22Rv1 (cell line): Measurements from ENCODE around the gene MED6.

Source experiments
- H3K27ac ChIP-seq: fragments of 450-650 bp; 2 replicates; pipeline ENCODE4 v1.5.1; 2017
- ZFX ChIP-seq: fragments of 450-650 bp; IDR thresholded peaks from 2 replicates; pipeline ENCODE4 v1.6.1; 2017; ENCODE audit warnings: antibody characterized with exemption, borderline replicate concordance
- TF ChIP-seq, protein P1 (sequence below): fragments of 450-650 bp; IDR thresholded peaks from 2 replicates; pipeline ENCODE4 v1.5.1; 2017; ENCODE audit warnings: mild to moderate bottlenecking

Gene MED6

DNA sequence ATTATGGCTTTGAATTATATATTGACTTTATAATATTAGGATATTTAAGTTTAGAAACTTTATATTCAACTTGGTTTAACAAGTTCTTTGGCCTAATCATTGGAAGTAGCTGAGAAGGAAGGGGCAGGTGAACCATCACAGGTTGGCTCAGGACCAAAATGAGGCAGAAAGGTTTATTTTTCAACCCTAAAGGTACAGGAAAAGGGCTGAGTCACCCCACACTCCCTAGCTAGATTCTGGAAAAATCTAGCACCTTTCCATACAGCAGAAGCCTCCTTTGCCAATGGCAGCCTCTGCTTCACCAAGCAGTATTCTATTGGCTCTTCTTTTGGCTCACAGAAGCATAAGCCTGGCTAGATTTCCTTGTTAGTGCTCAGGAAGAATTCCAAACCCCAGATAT, 19.3 kb upstream of the MED6 start:
- no peak overlapping the region for H3K27ac ChIP-seq
- TF ChIP-seq ZFX = no peak
- TF ChIP-seq, protein P1, sequence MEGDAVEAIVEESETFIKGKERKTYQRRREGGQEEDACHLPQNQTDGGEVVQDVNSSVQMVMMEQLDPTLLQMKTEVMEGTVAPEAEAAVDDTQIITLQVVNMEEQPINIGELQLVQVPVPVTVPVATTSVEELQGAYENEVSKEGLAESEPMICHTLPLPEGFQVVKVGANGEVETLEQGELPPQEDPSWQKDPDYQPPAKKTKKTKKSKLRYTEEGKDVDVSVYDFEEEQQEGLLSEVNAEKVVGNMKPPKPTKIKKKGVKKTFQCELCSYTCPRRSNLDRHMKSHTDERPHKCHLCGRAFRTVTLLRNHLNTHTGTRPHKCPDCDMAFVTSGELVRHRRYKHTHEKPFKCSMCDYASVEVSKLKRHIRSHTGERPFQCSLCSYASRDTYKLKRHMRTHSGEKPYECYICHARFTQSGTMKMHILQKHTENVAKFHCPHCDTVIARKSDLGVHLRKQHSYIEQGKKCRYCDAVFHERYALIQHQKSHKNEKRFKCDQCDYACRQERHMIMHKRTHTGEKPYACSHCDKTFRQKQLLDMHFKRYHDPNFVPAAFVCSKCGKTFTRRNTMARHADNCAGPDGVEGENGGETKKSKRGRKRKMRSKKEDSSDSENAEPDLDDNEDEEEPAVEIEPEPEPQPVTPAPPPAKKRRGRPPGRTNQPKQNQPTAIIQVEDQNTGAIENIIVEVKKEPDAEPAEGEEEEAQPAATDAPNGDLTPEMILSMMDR = no peak

DNA sequence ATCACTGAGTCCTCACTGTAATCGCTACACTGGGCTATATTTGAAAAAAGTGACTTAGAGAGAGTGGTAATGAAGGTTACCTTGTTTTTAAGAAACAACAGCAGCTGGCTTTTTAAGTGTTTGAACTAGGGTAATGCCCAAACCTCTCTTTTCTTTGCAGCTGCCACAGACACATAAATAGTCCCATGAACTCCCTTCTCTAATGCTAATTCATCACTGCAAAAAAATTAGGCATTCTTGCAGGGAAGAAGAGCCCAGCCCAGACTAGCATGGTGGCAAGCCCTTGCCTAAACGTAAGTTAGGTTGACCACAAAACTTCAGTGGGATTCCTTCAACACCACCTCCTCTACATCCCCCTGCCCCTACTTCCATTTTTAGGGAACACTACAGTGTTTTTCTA, 17.9 kb upstream of the MED6 start:
- TF ChIP-seq ZFX = no peak
- TF ChIP-seq, protein P1 = no peak
- H3K27ac ChIP-seq = no peak overlapping the region

DNA sequence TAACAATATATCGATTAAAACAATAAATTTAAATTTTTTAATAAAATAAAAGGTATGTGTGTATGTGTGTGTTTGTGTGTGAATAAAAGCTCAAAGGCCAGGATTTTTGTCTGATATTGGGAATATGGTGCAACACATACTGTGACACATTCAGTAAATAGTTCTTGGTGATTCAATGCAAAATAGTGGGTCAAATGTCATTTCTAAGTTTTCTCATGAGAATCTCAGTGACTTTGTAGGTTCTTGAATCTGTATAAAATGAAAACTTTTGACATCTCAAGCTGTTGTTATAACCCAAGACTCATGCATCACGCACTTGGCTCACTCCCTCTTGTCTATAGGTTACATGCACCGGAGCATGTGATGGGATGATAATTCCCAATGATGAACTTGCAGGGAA, 16.2 kb upstream of the MED6 start:
- H3K27ac ChIP-seq = no peak overlapping the region
- TF ChIP-seq ZFX = no peak
- TF ChIP-seq, protein P1 = no peak

DNA sequence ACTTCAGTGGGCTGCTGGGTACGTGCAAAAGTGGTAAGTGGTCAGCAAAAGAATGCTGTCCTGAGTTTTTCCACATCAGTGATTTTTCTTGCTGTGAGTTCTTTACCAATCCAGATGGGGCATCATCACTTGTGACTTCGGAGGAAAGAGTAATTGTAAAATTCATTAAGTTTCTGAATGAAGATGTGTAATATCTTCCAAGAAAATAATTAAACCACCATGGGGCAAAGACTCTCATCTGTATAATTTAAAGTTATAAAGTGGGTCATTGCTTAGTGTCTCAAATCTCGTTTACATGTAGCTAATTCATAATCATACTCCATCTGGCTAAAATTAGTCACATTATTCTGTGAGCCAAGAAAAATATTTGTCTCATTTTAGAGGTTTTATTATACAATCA, 10.8 kb upstream of the MED6 start:
- TF ChIP-seq, protein P1 = no peak
- no peak for TF ChIP-seq ZFX
- H3K27ac ChIP-seq = no peak overlapping the region

DNA sequence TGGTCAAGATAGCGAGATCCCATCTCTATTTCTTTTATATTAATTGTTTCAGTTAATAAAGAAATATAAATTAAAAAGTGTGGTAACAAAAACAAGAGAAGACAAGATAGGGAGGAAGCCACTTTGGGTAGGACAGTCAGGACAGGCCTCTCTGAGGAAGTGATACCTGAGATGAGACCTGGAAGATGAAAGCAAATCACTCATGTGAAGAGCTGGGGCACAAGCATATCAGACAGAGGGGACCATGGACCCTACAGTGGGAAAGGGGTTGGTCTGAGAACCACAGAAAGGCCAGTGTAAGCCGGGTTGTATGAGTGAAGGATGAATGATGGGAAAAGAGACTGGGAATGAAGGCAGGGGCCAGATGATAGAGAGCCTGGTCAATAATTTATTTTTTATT, 1.8 kb upstream of the MED6 start:
- no peak overlapping the region for H3K27ac ChIP-seq
- no peak for TF ChIP-seq ZFX

DNA sequence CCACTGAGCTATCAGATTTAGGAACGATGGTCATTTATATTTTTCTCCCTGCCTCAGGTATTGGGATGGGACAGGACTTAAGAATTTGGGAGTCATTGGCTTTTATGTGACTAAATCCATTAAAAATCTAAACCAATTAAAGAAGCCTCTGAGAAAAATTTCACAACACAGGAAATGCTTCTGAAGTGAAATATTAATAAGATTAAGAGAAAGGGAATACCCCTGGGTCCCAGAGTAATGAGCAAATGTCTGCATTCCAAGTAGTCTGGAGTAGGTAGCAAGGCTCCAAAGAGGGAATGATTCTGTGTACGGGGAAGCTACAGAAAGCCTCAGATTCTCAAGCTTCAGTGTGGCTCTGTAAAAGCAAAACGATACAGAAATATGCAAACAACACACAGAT, 707 bp upstream of the MED6 start:
- peak overlapping the region; percentile 56 for H3K27ac ChIP-seq
- TF ChIP-seq, protein P1 = no peak
- no peak for TF ChIP-seq ZFX

DNA sequence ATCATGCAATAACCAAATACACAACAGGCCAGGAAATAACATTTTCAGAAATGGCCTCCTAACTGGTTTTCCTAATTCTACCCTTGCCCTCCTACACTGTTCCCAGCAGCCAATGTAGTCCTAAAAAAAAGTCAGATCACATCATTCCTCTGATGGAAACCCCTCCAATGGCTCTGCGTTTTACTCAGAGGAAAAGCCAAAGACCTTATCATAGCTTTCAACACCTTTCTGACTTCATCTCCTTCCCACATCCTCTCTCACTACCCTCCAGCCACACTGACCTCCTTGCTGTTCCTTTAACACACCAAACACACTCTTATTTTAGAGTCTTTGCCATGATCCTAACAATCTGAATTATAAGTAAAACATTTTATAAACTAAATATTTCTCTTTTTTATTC, 1.1 kb downstream of the MED6 start:
- no peak overlapping the region for H3K27ac ChIP-seq

DNA sequence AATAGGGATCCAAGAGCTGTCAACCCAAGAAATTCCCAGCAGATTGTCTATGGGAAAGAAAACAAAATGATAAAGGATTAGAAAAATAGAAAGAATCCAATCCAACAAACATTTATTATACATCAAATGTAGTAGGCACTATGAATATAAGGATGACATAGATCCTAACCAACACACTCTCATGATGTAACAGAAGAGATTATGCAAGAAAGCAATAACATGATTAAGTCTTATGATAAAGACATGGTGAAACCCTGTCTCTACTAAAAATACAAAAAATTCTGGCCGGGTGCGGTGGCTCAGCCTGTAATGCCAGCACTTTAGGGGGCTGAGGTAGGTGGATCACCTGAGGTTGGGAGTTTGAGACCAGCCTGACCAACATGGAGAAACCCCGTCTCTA, 2.7 kb downstream of the MED6 start:
- TF ChIP-seq, protein P1 = no peak
- no peak for TF ChIP-seq ZFX
- no peak overlapping the region for H3K27ac ChIP-seq

More for the DNA sequence above, 1.1 kb downstream of the MED6 start:
- TF ChIP-seq ZFX = no peak
- TF ChIP-seq, protein P1 = no peak
